GM18870 (cell line): Measurements from ENCODE around the gene KRTAP10-12.

Experiments used
- ATAC-seq: cut with Tn5 transposase; IDR thresholded peaks from one replicate; pipeline ENCODE4 v1.9.1; 2021; ENCODE audit warnings: moderate library complexity; ENCODE audit not compliant: unreplicated experiment

Gene KRTAP10-12

DNA sequence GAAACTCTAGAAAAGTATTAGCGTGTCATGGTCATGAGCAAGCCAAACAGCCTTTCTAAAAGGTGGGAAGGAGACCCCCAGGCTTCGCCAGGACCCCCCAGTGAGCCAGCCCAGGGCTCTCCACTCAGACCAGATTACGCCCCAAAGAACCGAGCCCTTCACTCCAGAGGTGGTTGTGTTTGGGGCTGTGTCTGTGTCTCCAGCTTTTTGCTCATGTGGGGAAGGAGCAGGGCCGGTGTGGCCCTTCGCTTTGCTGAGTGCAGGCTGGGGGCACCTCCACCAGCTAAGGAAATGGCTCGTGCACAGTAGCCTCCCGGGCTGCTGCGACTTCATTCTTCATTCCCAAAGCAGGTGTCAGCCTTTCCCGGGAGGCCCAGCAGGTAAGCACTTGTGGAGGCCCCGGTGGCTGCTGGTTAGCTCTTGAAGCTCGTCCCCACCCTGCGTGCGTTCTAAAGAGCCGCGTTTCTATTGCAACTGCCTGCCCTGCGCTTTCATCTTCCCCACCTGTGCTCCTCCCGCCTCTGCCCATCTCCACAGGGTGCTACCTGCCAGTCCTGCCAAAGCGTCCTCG is 13.9 kb downstream of the KRTAP10-12 start:
- ATAC-seq, result no peak

DNA sequence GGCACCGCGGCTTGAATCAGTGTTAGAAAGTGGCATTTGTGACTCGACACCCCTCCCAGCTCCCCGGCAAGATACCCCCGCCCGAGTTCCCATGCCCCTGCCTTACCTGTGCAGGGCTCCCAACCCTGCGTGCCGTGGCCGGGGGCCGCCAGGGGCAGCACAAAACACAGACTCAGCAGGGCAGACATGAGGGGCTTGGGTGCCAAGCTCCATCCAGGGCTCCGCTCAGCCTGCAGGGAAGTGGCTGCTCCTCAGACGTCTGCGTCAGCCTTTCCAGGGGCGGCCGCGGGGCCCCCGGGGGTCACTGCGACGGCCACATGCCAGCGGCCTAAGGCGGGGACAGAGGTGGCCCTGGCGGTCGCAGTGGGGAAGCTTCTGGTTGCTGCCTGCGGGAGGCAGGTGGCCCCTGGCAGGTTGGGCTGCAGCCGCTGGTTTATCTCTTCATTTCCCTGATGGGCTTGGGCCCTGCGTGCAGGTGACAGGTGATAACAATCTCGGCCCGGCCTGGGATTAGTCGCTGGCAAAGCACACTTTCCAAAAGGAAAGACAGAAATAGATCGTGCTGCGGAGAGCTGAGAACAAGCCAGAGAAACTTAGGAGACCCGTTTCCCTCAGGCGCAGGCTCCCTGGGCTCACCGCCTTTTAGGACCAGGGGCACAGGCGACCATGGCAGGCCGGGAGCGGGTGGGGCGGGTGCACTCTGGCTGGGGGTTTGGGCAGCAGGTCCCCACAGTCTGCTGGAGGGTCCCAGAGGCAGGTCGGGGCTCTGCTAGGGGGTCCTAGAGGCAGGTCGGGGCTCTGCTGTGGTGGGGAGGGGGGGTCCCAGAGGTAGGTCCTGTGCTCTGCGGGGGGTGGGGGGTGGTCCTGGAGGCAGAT is 14.6 kb downstream of the KRTAP10-12 start, which contains the start of gene TSPEAR:
Gene TSPEAR (minus strand): TSS at position 246 of the 876 bp plus-strand sequence. CDS start 58 bp downstream, at position 188.
- no peak for ATAC-seq

DNA sequence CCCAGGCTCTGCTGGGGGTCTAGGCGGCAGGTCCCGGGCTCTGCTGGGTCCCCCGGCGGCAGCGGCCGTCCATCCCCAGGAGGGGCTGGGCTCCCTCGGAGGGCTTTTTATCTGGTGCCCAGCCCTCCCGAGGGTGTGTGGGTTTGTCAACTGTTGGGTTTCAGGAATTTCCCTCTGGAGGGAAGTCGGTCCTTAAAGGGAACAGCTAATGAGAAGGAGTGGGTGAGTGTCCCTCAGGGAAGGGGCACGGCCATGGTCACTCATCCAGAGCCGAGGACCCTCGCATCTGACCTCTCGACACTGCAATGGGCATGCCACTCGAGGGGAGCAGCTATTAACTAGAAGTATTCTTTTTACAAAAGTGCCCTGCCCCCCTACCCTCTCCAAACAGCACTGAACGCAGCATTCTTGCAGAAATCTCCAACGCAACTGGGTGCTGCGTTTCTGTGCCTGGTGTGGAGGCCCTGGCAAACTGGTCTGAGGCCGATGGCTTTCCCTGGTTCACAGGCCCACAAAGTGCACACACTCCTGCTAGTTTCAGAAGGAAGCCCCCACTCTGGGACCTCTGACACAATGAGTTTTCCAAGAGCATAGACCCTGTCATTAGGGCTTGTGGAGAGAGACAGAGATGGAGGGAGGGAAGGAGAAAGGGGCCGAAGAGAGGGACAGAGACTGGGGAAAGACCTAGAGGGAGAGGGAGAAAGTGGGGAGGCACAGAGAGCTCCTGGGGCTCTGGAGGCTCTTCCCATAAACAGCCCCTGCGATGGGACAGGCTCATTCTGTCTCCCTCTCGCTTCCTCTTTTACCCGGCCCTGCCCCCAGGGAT is 15.4 kb downstream of the KRTAP10-12 start:
- ATAC-seq, result no peak

DNA sequence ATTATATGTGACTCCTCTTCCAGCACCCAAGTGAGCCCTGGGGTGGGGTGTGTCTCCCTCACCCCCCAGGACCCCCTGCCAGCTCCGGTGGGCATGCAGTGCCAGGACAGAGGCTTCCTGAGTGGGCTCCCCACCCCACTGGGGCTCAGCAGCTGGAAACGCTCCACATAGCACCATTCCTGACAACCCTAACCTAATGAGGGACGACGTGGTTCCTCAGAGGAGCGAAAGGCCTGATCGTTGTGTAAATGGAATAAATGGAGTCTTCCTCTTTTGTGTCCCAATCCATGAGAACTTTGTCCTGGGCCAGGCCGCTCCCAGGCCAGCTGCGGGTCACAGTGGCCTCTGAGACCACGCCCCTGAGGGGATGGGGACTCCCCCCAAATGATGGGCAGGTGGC is 16.2 kb downstream of the KRTAP10-12 start:
- ATAC-seq, result no peak

DNA sequence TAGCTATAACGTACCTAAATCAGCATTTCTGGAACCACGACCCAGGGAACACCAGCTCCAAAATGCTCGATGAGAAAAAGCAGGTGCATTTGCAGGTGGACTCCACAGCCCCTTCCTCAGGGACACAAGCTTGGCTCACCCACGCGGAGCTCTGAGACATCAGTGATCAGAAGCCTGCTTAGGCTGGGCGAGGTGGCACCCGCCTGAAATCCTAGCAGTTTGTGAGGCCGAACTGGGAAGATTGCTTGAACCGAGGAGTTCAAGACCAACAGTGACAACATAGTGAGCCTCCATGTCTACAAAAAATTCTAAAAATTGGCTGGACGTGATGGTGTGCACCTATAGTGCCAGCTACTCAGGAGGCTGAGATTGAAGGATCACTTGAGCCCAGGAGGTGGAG is 16.9 kb downstream of the KRTAP10-12 start:
- no peak for ATAC-seq

DNA sequence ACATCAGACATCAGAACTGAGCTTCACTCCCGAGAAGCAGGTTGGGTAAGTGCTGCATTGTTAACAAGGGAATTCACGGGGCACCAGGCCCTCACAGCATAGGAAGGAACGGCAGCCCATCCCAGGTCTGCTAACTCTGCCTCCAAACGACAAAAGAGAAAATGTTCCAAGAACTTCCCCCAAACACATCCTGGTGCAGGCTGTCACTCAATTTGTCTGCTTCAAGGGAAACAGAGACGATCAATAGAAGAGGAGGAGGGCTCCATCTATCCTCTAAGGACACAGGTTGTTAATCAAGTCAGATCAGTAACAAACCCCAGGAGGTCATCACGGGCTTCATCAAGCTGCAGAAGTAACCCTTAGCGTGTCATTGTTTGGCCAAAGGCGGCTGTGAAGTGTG is 17.9 kb downstream of the KRTAP10-12 start:
- no peak for ATAC-seq

DNA sequence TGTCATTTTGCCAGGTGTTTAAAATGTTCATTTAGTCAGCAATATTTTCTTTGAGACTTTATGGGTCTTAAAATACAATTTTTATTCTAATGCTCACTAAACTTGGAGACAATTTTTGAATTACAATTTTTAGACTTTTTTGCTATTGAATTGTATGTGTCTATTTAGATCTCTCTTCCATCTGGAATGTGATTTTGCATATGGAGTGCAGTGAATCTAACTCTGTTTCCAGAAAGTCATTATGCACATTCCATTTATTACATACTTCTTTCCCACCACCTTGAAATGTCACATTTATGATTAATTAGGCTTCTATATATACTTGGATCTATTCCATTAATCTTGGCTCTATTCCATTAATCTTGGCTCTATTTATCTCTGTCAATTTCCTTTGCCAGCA is 20.0 kb downstream of the KRTAP10-12 start:
- no peak for ATAC-seq

DNA sequence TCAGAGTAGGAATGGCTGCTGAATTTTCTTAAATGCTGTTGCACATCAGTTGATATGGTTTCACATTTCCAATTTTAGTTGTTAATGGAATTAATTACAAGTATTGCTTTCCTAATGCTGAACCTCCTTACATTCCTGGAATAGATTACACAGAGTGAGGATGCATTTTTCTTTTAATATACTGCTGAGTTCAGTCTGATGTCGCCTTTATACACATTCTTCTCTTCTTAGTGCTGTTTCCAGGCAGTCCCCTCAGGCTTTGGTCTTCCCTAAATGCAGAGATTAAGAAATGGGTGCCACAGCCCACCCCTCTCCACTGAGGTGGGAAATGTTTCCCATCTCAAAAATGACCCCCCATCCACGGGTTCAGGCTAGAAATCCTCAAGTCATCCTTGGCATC is 21.1 kb downstream of the KRTAP10-12 start:
- no peak for ATAC-seq

DNA sequence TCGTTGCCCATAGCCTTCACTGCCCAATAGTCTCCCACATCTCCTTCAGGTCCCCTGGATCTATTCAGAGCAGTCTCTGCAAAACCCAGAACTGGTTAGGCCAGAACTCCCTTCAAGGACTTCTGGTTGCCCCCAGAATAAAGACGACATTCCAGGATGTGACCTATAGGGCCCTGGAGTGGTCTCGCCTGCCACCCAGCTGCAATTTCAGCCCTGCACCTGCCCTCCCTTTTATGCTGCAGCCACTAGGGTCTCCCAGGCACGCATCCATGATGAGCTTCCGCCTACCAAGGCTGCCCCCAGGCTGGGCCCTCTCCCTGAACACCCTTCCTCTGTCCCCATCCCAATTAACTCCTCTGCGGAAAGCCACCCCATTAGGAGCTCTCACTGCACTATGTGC is 21.6 kb downstream of the KRTAP10-12 start:
- no peak for ATAC-seq

DNA sequence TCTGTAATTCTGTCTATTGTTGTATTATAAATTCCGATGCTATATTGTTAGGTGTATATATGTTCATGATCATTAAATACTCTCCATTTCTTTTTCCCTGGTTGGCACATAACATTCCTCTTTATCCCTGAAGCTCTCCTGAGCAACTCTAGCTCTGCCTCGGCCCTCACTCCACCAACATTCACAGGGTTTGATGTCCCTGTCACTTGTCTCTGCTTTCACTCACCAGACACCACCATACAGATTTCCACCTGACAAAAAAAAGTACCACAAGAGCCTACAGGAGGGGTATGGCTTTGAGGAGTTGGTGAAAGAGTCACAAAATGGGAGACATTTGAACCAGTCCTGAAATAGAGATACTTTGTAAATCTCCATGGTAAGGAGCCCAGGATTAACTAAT is 23.2 kb downstream of the KRTAP10-12 start:
- ATAC-seq, result no peak

DNA sequence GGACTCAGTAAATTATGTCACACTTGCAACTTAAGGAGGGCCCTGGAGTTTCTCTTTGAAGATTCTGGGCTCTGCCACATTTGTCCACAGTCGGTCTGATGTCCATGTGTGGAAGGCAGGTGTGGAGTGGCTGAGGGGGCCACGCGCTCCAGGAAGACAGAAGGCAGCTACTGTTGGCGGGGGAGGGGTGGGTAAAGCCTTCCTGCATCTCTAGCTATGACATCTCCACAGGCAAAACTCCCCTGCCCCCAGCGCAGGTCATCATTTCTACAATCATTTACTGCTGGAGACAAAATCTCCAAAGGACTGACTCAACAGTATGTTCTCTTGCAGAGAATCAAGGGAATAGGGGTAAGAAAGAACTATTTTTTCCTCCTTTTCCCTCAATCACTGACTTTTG is 25.8 kb downstream of the KRTAP10-12 start:
- no peak for ATAC-seq

DNA sequence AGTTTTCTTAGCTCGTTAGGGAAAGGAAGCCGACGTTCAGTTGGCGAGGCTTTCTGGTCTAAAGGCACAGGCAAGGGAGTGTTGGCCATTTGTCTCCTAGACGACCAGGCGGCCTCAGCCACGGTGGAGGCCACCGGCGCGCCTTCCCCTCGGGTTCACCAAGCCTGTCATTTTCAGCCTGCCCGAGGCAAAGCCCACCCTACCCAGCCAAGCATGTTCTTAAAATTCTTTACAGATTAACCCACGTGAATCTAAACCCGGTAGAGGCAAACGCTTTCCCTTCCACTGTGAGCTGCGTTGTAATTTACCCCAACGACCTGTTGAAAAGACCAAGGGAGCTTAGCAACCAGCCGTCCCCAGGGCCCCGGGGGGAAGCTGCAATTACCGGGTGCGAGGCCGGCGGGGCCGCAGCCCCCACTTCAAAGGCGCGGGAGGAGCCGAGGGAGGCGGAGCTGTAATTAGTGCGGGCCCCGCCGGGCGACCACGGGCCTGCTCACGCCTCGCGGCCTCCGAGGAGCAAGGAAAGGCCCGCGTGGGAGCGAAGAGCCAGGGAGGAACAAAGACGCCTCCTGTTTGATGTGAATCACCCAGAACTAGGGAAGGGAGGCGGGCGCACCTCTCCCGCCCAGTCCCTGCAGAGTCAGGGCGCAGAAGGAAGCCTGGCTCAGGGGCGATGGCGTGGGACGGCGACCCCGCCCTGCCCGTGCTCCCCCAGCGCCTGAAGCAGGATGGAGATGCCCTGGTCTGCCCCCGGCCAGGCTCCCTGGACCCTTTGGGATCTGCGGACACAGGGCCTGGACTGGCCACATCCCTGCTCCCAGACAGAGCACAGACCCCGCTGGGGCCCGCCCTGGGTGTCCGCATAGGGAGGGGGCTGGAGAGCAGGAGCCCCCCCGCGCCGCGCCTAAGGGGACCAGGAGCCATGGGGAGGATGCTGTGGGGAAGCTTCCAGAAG is 26.5 kb downstream of the KRTAP10-12 start:
- ATAC-seq, result no peak

DNA sequence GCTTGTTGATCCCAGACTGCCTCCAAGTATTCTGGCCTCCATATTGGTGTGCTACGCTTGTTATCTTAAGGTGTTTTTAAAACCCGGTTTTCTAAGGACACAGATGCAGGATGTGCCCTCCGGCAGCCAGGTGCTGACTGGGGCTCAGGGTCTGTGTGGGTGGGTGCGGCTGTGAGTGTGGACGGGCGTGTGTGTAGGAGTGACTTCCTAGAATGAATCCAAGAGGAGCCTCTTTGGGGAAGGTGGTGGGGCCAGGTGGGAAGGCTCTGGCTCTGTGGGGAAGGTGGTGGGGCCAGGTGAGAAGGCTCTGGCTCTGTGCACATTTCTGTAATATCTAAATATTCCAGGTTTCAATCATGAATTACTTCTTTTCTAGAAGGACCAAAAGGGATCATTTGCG is 27.2 kb downstream of the KRTAP10-12 start:
- ATAC-seq, result no peak

DNA sequence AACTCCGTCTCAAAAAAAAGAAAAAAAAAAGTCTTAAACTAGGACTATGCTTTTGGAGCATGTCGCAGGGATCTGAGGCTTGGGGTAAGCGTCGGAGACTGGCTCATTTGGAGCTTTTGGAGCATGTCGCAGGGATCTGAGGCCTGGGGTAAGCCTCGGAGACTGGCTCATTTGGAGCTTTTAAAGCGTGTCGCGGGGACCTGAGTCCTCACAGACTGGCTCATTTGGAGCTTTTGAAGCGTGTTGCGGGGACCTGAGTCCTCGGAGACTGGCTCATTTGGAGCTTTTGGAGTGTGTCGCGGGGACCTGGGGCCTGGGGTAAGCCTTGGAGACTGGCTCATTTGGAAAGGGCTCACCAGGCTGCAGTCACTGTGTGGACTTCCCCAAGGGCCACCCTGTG is 28.0 kb downstream of the KRTAP10-12 start:
- ATAC-seq, result no peak

DNA sequence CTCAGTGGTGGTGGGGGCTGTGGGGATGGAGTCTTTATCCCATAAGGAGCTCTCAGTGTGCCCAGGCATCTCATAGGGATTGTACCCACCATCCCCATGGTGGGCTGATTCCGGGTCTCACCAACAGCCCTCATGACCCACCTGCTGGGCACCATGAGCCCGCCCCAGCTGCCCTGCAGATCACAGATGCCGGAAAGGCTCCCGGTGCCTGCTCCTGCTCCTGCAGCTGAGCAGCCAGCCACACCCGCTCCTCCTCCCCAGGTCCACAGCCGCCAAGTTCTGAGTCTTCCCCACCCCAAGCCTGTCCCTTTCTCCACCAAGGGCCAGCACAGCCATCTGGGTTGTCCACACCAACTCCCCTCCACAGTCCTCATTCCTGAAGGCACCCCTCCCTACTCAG is 29.9 kb downstream of the KRTAP10-12 start:
- no peak for ATAC-seq

DNA sequence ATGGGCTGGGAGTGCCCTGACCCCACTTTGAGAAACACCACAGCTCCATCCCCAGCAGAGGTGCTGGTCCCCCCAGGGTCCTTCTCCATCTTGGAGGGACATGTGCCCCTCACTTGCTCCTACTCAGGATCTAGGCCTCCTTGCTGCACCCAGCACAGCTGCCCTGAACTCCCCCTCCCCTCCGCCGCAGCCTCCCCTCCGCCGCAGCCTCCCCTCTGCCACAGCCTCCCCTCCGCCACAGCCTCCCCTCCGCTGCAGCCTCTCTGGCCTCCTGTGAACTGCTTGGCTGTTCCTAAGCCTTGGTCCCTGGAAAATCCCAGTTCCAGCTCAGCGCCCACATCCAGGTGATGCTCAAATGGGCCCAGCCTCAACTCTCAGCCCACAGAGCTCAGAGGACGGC is 30.3 kb downstream of the KRTAP10-12 start:
- no peak for ATAC-seq

DNA sequence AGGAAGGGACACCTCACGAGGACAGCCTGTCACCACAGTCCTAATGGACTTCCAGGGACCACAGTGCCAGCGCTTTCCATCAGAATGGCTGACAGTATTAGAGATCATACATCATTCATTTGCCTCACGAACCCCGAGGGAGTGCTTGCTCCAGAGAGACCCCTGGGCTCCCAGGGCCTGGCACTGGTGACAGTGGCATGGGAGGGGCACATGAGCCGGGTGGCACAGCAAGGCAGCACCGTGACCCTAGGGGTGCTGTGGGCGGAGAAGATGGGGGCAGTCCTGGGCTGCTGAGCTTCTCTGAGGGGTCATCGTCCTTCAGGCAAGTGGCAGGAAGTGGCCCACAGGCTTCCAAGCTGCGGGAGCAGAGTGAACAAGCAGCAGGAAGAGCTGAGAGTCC is 30.8 kb downstream of the KRTAP10-12 start:
- no peak for ATAC-seq

DNA sequence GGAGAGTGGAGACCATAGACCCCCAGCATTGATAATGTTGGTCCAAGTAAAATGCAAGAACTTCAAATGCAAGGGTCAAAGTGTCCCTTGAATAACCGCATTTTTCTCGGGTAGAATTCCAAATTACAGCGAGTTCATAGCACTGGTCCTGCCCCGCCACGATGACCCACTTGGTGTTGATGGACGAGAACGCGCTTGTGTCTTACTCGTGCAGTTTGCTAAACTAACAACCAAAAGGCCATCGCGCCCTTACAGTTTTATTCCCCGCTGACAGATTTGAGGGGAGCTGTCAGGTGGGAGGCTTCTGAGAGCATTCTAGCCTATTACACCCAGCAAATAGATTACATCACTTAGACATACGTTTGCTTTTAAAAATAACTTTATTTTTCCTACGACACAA is 31.7 kb downstream of the KRTAP10-12 start:
- ATAC-seq, result no peak

DNA sequence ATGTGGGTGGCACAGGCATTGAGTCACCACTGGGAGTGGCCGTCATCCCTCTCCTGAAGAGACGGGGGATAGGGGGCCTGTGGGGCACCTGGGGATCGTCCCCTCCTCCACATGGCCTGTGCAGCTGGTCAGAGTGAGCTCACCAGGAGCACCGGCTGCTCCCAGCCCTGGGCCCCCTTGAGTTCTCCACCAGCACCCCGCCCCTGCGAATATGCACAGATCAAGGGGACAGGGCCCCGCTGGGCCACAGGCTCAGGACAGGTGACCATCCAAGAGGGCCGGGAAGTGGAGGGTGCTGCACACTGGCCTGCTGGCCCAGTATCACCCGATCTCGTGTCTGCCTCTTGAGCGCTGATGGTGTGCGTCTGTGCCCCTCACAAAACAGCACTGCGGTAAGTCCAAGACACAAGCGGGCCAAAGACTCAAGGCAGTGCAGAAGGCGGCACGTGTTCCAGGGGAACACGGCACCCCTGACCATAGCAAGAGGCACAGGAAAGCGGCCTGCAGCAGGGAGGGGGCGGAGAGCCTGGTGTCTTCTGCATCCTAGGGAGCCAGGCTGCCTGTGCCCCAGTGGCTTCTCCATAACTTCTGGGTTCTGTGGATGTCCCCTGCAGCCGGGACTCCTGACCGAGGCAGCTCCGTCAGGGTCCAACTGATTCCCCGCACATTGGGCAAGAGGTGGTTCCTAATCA is 32.5 kb downstream of the KRTAP10-12 start:
- ATAC-seq, result no peak

DNA sequence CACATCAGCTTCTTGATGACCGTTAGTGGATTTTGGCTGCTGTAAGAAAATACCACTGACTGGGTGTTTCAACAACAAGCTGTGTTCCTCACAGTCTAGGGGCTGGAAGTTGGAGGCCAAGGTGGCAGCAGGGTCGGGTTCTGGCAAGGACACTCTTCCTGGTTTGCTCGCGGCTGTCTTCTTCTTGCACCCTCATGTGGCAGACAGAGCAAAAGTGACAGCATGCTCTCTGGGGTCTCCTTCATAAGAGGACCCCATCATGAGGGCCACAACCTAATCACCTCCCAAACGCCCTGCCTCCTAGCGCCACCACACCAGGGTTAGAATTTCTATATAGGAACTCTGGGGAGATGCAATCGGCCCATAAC is 33.0 kb downstream of the KRTAP10-12 start:
- no peak for ATAC-seq
